Astrocyte of the spinal cord (primary cell): ENCODE results near the gene DDX10.

Experiments
- DNase-seq: peaks from one replicate; pipeline ENCODE4 v3.0.0; 2011; ENCODE audit warnings: low read depth, low spot score
- H3K4me3 ChIP-seq: 2 replicates; pipeline ENCODE4 v1.5.1; 2011; ENCODE audit warnings: low read depth, mild to moderate bottlenecking, low read length, moderate library complexity
- in situ Hi-C: cut with HindIII; loops from 2 replicates; pipeline ENCODE4 v1.10.0; 2017; ENCODE audit warnings: low sequenced_read_pairs
- TF ChIP-seq, protein P1 (sequence below): IDR thresholded peaks from 2 replicates; pipeline ENCODE4 v1.5.1; 2012; ENCODE audit warnings: low read depth, mild to moderate bottlenecking, low read length, inconsistent platforms

DDX10 gene

DNA sequence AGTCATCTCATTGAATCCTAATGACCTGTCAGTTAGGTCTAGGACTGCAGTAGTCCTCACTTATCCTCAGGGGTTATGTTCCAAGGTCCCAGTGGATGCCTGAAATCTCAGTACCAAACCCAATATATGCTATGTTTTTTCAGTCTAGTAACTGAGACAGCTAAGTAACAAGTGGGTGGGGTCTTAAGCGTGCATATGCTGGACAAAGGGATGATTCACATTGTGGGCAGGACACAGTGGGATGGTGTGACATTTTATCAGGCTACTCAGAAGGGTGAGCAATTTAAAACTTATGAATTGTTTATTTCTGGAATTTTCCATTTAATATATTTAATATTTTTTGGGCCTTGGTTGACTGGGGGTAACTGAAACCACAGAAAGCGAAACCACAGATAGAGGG, 29.0 kb downstream of the DDX10 start:
- in situ Hi-C loops = no loop called here
- no peak overlapping the region for H3K4me3 ChIP-seq
- TF ChIP-seq, protein P1, sequence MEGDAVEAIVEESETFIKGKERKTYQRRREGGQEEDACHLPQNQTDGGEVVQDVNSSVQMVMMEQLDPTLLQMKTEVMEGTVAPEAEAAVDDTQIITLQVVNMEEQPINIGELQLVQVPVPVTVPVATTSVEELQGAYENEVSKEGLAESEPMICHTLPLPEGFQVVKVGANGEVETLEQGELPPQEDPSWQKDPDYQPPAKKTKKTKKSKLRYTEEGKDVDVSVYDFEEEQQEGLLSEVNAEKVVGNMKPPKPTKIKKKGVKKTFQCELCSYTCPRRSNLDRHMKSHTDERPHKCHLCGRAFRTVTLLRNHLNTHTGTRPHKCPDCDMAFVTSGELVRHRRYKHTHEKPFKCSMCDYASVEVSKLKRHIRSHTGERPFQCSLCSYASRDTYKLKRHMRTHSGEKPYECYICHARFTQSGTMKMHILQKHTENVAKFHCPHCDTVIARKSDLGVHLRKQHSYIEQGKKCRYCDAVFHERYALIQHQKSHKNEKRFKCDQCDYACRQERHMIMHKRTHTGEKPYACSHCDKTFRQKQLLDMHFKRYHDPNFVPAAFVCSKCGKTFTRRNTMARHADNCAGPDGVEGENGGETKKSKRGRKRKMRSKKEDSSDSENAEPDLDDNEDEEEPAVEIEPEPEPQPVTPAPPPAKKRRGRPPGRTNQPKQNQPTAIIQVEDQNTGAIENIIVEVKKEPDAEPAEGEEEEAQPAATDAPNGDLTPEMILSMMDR = no peak
- peak; percentile 62 for DNase-seq

DNA sequence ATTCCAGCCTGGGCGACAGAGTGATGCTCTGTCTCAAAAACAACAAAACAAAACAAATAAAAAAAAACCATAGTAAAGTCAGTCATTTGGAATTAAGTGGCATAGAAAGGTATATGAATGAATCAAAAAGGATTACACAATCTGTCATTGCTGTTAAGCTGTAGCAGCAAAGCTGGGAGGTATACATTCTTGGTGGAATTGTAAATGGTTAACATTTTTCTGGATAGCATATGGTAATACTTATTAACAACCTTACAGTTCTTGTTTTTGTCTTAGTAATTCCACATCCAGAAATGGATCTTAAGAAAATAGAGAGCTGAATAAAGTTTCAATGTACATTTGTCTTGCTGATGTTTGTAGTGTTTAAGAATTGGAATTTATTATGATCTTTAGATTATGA, 30.0 kb downstream of the DDX10 start:
- in situ Hi-C loops = no loop called here
- TF ChIP-seq, protein P1 = no peak
- DNase-seq = no peak
- no peak overlapping the region for H3K4me3 ChIP-seq

DNA sequence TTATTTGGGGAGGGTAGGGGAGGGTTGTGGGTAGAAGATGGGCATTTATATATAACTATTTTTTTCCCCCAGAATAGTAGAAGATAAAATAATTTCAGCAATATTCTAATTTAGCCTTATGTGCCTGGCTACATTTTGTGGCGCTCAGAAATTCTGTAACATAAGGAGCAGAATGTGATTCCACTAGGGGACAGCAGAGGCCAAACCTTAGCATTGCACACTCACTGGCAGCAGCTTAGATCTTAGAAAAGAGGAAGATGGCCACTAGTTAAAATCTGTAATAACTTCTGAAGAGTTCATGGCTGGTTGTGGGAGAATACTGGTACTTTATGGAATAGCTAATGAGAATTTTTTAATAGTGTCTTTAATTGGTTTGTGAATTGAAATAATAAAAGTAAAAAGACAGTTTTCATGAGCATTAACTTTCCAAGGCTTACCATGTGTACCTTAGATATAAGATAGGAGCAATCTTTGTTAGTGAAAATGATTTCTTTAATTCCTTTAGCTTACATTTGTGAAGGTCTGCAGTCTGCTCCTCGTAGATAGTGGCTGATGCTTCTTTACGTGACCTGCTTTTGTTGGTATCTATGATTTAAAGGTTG, 33.1 kb downstream of the DDX10 start:
- TF ChIP-seq, protein P1 = peak; percentile 94
- no peak overlapping the region for H3K4me3 ChIP-seq
- in situ Hi-C loops = no loop called here
- peak; percentile 83 for DNase-seq

DNA sequence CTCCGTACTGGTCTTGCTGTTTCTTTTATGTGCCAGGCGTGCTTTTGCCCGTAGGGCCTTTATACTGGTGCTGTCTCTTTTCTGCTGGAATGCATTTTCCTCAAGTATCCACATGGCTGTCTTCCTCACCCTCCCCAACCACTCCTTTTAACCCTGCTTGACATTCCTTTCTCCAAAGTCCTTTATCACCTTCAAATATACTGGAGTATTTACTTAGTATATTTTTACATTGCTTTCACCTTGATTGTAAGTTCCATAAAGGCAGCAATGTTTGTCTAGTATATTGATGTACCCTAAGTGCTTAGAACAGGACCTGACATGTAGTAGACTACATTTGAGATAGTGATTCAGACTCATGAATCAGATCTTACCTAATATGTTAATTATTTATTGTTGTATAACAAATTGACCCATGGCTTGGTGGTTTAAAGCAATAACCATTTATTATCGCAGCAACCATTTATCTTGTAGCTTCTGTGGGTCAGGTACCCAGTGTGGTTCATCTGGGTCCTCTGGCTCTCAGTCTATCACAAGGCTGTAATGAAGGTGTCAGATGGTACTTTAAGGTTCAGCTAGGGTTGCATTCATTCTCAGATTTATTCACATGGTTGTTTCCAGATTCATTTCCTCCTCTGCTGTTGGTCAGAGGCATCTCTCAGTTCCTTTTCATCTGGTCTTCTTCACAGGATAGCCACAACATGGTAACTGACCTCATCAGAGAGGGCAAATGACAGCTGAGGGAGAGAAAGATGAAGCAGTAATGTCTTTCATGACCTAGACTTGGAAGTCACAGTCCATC, 34.2 kb downstream of the DDX10 start:
- no peak overlapping the region for H3K4me3 ChIP-seq
- no peak for DNase-seq
- TF ChIP-seq, protein P1 = no peak
- in situ Hi-C loops = no loop called here

DNA sequence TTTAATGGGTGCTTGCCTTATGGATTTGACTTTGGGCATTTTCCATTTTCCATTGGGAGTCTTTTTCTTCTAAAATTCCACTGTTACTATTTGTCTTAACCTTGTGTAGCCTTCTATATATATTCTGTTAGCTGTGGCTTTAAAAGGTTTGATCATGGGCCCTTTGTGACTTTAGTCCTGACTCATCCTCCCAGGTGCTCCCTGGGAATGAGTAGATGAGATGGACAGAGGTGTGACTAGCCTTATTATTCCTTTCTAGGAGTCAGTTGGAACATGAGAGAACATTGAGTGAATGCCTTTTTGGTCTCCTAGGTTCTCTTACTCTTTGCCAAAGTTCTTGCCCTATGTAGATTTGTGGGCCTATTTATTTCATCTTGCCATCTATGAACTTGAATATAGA, 39.0 kb downstream of the DDX10 start:
- DNase-seq = no peak
- H3K4me3 ChIP-seq = no peak overlapping the region
- TF ChIP-seq, protein P1 = no peak
- in situ Hi-C loops = no loop called here

DNA sequence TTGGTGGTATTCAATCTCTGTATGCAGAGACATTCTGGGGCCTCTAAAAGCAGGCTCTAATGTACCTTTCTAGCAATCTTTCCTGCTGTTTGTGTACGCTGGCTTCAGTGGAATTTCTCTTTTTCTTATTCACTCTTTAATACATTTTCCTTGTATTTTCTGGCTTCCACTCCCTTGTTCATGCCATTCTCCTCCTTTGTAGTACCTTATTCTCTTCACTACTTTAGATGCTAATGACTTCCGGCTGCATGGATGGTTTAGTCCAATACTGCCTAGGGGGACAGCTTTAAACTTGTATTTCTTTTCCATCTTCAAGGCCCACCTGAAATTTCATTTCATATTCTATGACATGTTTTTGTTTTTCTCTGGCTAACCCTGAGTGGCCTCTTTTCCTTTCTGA, 40.2 kb downstream of the DDX10 start:
- DNase-seq = no peak
- in situ Hi-C loops = no loop called here
- no peak overlapping the region for H3K4me3 ChIP-seq
- TF ChIP-seq, protein P1 = no peak
